NCI-H146 treated with DMSO at 0.1 percent for 48 hours (cell line): ENCODE results near the gene TRIM64.
"Not testable (repeated sequence)": the region's sequence is repeated elsewhere in the genome, so short reads cannot be mapped to it uniquely, and the experiment has no call there.

ENCODE experiments used
- DNase-seq: peaks from one replicate; lab custom pipeline; 2025; ENCODE audit not compliant: unreplicated experiment; lab: John Stamatoyannopoulos, UW

The TRIM64 gene

GRCh38 chr11:89965737-89966136 is at the start of gene TRIM64:
Gene TRIM64, plus strand, starts transcription at chr11:89966037. Its CDS starts 2,467 bp downstream, at chr11:89968504.
- not testable (repeated sequence) for DNase-seq

GRCh38 chr11:89922195-89922660 is 43.6 kb upstream of the TRIM64 start, which contains the start of gene TRIM49D1:
Gene TRIM49D1, minus strand, starts transcription at chr11:89922245. Its CDS starts 4,535 bp downstream, at chr11:89917710.
- DNase-seq: no peak

- not testable (repeated sequence) for DNase-seq
Observed at GRCh38 chr11:89923764-89924163, 42.1 kb upstream of the TRIM64 start, which contains the start of gene TRIM49D2. Gene TRIM49D2, plus strand, starts transcription at chr11:89924064. Its CDS starts 2,698 bp downstream, at chr11:89926762.

- DNase-seq: not testable (repeated sequence)
Observed at GRCh38 chr11:89960833-89961232, 5.0 kb upstream of the TRIM64 start.
